IMR-90 (cell line): ENCODE data around the gene VPS37B. TPM values are rescaled to one million over a fixed set of nuclear protein-coding genes. Genes with fewer than 3 reads are reported as not detected.
A peak's percentile ranks its signal among the peaks of the same experiment; 100 is the strongest.

Experiments used
- ATAC-seq: fragments of 200-7000 bp; cut with Tn5 transposase; 2 replicates; pipeline ENCODE4 v1.9.1; 2020; ENCODE audit warnings: low read depth, mild to moderate bottlenecking, moderate library complexity
- BruUV-seq: library from RNA; stranded (reverse); fragments of 400-500 nt; replicated peaks from 2 replicates; lab custom pipeline; 2021; lab: Mats Ljungman, UMichigan
- CTCF ChIA-PET: fragments of 300-600 bp; formaldehyde crosslinking; extraction: SDS; loops from one replicate; lab custom pipeline; 2021; ENCODE audit warnings: antibody characterized with exemption; lab: Yijun Ruan, JAX
- POLR2A ChIA-PET: fragments of 300-600 bp; sonication (Branson Sonifier 250); formaldehyde crosslinking; loops from one replicate; lab custom pipeline; 2022; ENCODE audit warnings: antibody characterized with exemption; ENCODE audit not compliant: unreplicated experiment; lab: Charles Lee
- DNase-seq: peaks from one replicate; pipeline ENCODE4 v3.0.0; 2013
- H2AFZ ChIP-seq: replicated peaks from 2 replicates; pipeline ENCODE3; 2013; ENCODE audit warnings: low read length, mild to moderate bottlenecking; ENCODE audit not compliant: poor library complexity
- H2AK5ac ChIP-seq: 2 replicates; pipeline ENCODE4 v1.6.1; 2013; ENCODE audit warnings: low read depth, low read length, inconsistent platforms
- H2AK9ac ChIP-seq: replicated peaks from 2 replicates; pipeline ENCODE3; 2013; ENCODE audit warnings: mild to moderate bottlenecking, low read depth, low read length, moderate library complexity; ENCODE audit not compliant: poor library complexity
- H2BK120ac ChIP-seq: 2 replicates; pipeline ENCODE4 v1.6.1; 2013; ENCODE audit warnings: low read depth, low read length, inconsistent platforms
- H2BK15ac ChIP-seq: 3 replicates; pipeline ENCODE4 v1.6.1; 2013; ENCODE audit warnings: low read depth, low read length, inconsistent platforms
- H2BK20ac ChIP-seq: 2 replicates; pipeline ENCODE4 v1.6.1; 2013; ENCODE audit warnings: low read depth, mild to moderate bottlenecking, inconsistent platforms, low read length, moderate library complexity
- H2BK5ac ChIP-seq: 2 replicates; pipeline ENCODE4 v1.6.1; 2013; ENCODE audit warnings: mild to moderate bottlenecking, low read depth, low read length, inconsistent platforms; ENCODE audit not compliant: poor library complexity, severe bottlenecking
- H3K14ac ChIP-seq: replicated peaks from 2 replicates; pipeline ENCODE4 v1.6.1; 2013; ENCODE audit warnings: low read depth, low read length, inconsistent platforms
- H3K18ac ChIP-seq: 2 replicates; pipeline ENCODE4 v1.6.1; 2013; ENCODE audit warnings: low read depth, low read length, control low read depth
- H3K23ac ChIP-seq: 2 replicates; pipeline ENCODE4 v1.6.1; 2013; ENCODE audit warnings: low read depth, low read length, inconsistent platforms
- H3K27ac ChIP-seq: 2 replicates; pipeline ENCODE4 v1.5.1; 2013; ENCODE audit warnings: mild to moderate bottlenecking, control low read depth, low read length; ENCODE audit not compliant: insufficient read depth
- H3K27me3 ChIP-seq: 2 replicates; pipeline ENCODE4 v1.6.1; 2013; ENCODE audit warnings: low read length; ENCODE audit not compliant: control insufficient read depth, insufficient read depth
- H3K36me3 ChIP-seq: 2 replicates; pipeline ENCODE4 v1.6.1; 2013; ENCODE audit warnings: low read length, mixed read lengths; ENCODE audit not compliant: control insufficient read depth, insufficient read depth
- H3K4ac ChIP-seq: 2 replicates; pipeline ENCODE4 v1.6.1; 2013; ENCODE audit warnings: low read depth, low read length, inconsistent platforms
- H3K4me1 ChIP-seq: 2 replicates; pipeline ENCODE4 v1.6.1; 2013; ENCODE audit warnings: low read length, mixed read lengths; ENCODE audit not compliant: control insufficient read depth, insufficient read depth
- H3K4me2 ChIP-seq: 2 replicates; pipeline ENCODE4 v1.6.1; 2013; ENCODE audit warnings: low read depth, mild to moderate bottlenecking, control low read depth, low read length, moderate library complexity
- H3K4me3 ChIP-seq: 2 replicates; pipeline ENCODE4 v1.5.1; 2013; ENCODE audit warnings: low read depth, mild to moderate bottlenecking, control low read depth, low read length, moderate library complexity; ENCODE audit not compliant: insufficient read depth
- H3K56ac ChIP-seq: 2 replicates; pipeline ENCODE4 v1.6.1; 2013; ENCODE audit warnings: low read length, inconsistent platforms; ENCODE audit not compliant: insufficient read depth; ENCODE audit errors: extremely low read depth
- H3K79me1 ChIP-seq, 2 experiments: 2 replicates each; pipeline ENCODE4 v1.6.1; 2013; ENCODE audit warnings: low read length in 2 of 2, inconsistent platforms in 1 of 2, low read depth in 1 of 2
- H3K9ac ChIP-seq: 2 replicates; pipeline ENCODE4 v1.6.1; 2013; ENCODE audit warnings: low read depth, low read length, control low read depth
- H3K9me1 ChIP-seq: 2 replicates; pipeline ENCODE4 v1.6.1; 2013; ENCODE audit warnings: low read length, inconsistent platforms; ENCODE audit not compliant: insufficient read depth
- H3K9me3 ChIP-seq: 2 replicates; pipeline ENCODE4 v1.6.1; 2013; ENCODE audit warnings: low read length; ENCODE audit not compliant: control insufficient read depth, insufficient read depth
- H4K20me1 ChIP-seq: 2 replicates; pipeline ENCODE4 v1.6.1; 2013; ENCODE audit warnings: low read length, inconsistent platforms; ENCODE audit not compliant: insufficient read depth
- H4K5ac ChIP-seq: 2 replicates; pipeline ENCODE4 v1.6.1; 2013; ENCODE audit warnings: mild to moderate bottlenecking, low read depth, low read length, control low read depth
- H4K8ac ChIP-seq, 2 experiments: 2 replicates each; pipeline ENCODE4 v1.6.1; 2013; ENCODE audit warnings: low read depth in 2 of 2, low read length in 2 of 2, control low read depth in 1 of 2, inconsistent platforms in 1 of 2
- H4K91ac ChIP-seq: 2 replicates; pipeline ENCODE4 v1.6.1; 2013; ENCODE audit warnings: low read depth, low read length, inconsistent platforms; ENCODE audit not compliant: insufficient read depth
- MAZ ChIP-seq: IDR thresholded peaks from 2 replicates; pipeline ENCODE4 v1.6.1; 2012; ENCODE audit warnings: low read depth, mild to moderate bottlenecking, low read length, improper control_type of control experiment, moderate library complexity, borderline replicate concordance
- RFX5 ChIP-seq: IDR thresholded peaks from 2 replicates; pipeline ENCODE4 v1.8.0; 2012; ENCODE audit warnings: low read depth, mild to moderate bottlenecking, low read length, moderate library complexity
- WGBS, 2 experiments: methylation state at CpG; one replicate each; pipeline versions ENCODE4 v1.1.5 to v1.1.7; 2013; ENCODE audit warnings: missing lambda C conversion rate in 2 of 2; ENCODE audit not compliant: insufficient read length in 1 of 2; ENCODE audit errors: extremely low coverage in 2 of 2; 5-methylcytosine and 5-hydroxymethylcytosine counted together
- dilution Hi-C: fragments of 300-500 bp; cut with HindIII; formaldehyde crosslinking; loops from one replicate; pipeline ENCODE4 v1.14.3; 2018; ENCODE audit warnings: low sequenced_read_pairs; ENCODE audit not compliant: unreplicated experiment
- in situ Hi-C: fragments of 300-500 bp; cut with MboI; formaldehyde crosslinking; loops from 3 replicates; pipeline ENCODE4 v1.14.3; 2019; ENCODE audit warnings: low sequenced_read_pairs, inconsistent platforms, mixed read lengths
- intact Hi-C: fragments of 100-400 bp; cut with micrococcal nuclease; formaldehyde crosslinking; loops from 2 replicates; pipeline ENCODE4 v1.10.0; 2022
- polyA plus RNA-seq, 3 experiments: library from polyadenylated mRNA; depleted of rRNA; stranded (reverse); fragments of >200 nt; gene quantifications; 2 replicates each; pipeline ENCODE4 v1.2.3, GENCODE V29; 2012; ENCODE audit warnings: low replicate concordance in 1 of 3
- total RNA-seq: library from RNA; depleted of rRNA; stranded (reverse); fragments of >200 nt; gene quantifications from 2 replicates; pipeline ENCODE4 v1.2.3, GENCODE V29; 2012
- TF ChIP-seq, protein P1 (sequence below): fragments of 150-350 bp; IDR thresholded peaks from 2 replicates; pipeline ENCODE4 v1.6.1; 2016; ENCODE audit warnings: low read depth, mild to moderate bottlenecking, low read length, moderate library complexity, borderline replicate concordance

The VPS37B gene
- total and polyA plus RNA-seq, 2 of the 4 experiments (the other 2 are of a cell fraction) = 8.6 to 25.7 TPM

DNA sequence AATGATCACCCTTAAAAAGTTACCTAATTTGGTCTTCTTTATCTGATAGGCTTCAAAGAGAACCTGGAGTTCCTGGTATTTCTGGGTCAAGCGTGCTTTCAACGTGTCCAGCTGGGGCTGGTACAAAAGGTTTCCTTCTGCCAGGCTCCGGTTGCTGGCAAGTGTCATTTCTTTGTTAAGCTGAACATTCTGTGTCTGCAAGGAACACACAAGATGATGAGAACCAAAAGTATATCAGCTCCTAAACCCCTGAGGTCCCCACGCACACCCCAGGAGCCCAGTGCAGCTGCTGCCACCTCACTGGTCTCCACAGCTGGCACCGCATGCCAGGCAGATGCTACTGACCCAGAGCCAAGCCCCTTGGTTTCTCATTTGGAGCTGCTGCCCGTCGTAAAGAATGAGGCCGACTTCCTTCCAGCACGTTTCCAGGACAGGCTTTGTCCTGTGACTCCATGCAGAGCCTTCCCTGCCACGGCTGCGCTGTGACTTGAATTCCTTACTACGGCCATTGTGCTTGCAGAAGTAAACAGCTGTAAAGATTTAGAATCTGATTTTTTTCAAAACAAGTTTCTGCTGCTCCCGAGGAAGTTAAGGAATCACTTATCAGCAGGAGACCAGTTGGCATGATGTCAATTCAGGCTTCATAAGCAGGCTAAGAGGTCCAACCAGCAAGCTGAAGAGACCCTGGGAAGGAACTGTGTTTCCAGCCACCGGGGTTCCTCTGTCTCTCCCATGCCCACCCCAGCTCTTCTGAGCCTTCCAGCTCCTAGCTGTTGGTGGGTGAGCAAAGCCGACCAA, 24.9 kb downstream of the VPS37B start:
- H2AK9ac ChIP-seq = peak overlapping the region; percentile 95

More for the DNA sequence above, 24.9 kb downstream of the VPS37B start:
- peak overlapping the region; percentile 98 for H3K23ac ChIP-seq
- no peak for TF ChIP-seq MAZ
- TF ChIP-seq RFX5 = no peak
- TF ChIP-seq, protein P1, sequence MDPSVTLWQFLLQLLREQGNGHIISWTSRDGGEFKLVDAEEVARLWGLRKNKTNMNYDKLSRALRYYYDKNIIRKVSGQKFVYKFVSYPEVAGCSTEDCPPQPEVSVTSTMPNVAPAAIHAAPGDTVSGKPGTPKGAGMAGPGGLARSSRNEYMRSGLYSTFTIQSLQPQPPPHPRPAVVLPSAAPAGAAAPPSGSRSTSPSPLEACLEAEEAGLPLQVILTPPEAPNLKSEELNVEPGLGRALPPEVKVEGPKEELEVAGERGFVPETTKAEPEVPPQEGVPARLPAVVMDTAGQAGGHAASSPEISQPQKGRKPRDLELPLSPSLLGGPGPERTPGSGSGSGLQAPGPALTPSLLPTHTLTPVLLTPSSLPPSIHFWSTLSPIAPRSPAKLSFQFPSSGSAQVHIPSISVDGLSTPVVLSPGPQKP = no peak
- DNase-seq = peak; percentile 70
- peak overlapping the region; percentile 65 to 90; a peak in 3 of 4 replicates for H4K8ac ChIP-seq
- peak overlapping the region; percentile 53 for H2AFZ ChIP-seq
- H3K4me3 ChIP-seq = no peak overlapping the region; the same call in 1 of the 2 replicates
- peak overlapping the region; percentile 91 for H3K27ac ChIP-seq
- peak overlapping the region; percentile 91 for H4K91ac ChIP-seq
- peak overlapping the region; percentile 98 for H3K14ac ChIP-seq
- H4K20me1 ChIP-seq = peaks cover 24% of the 10 kb centered on the region
- in situ Hi-C loops = loop anchor here (5.0 kb wide), 1 partner anchor 81 kb away; no protein-coding TSS in a partner anchor
- intact Hi-C loops = no loop called here
- H3K36me3 ChIP-seq = peaks cover 38% of the 10 kb centered on the region
- H3K4me1 ChIP-seq = peaks cover 23% of the 10 kb centered on the region
- ChIA-PET POLR2A (no interaction called here), CTCF (interaction anchor here (0.8 to 1.4 kb wide), 3 partner anchors 9 to 81 kb away, joined by 3 to 6 read pairs (median 4); no protein-coding TSS in a partner anchor)
- dilution Hi-C loops = no loop called here
- no peaks in the 10 kb centered on the region for H3K9me3 ChIP-seq
- H3K9me1 ChIP-seq = no peaks in the 10 kb centered on the region; the same call in 1 of the 2 replicates
- H3K56ac ChIP-seq = peak overlapping the region; percentile 58; the same call in 1 of the 2 replicates
- WGBS, 2 experiments = 28% methylated on average over 8 of the region's 15 CpGs; no CpG with 5 or more reads in 1 of the 2 experiments
- H2BK20ac ChIP-seq = peak overlapping the region; percentile 62
- H3K27me3 ChIP-seq = no peaks in the 10 kb centered on the region
- H2BK15ac ChIP-seq = peak overlapping the region; percentile 59; the same call in 1 of the 3 replicates
- peaks cover 42 to 82% of the 10 kb centered on the region in 2 experiments for H3K79me1 ChIP-seq
- peak overlapping the region; percentile 86 for H2BK120ac ChIP-seq
- H3K9ac ChIP-seq = peak overlapping the region; percentile 70
- H3K4ac ChIP-seq = peak overlapping the region; percentile 97
- H3K4me2 ChIP-seq = peak overlapping the region; percentile 92
- peak overlapping the region; percentile 90 for H4K5ac ChIP-seq
- peak overlapping the region; percentile 95 for H2AK5ac ChIP-seq
- peak overlapping the region; percentile 81 for H3K18ac ChIP-seq
- H2BK5ac ChIP-seq = peak overlapping the region; percentile 74
- BruUV-seq = no TSS peak
- ATAC-seq = peak; percentile 30
